ENCODE results near the gene MACC1. TPM values are rescaled to one million over a fixed set of nuclear protein-coding genes. Genes with fewer than 3 reads are reported as not detected.

MACC1 gene
- total and polyA plus RNA-seq, 9 of the 15 experiments (the other 6 are each of a cell fraction or from before 2014, with no cell fraction given) = 5.9 to 30.2 (median 10.4) TPM

DNA sequence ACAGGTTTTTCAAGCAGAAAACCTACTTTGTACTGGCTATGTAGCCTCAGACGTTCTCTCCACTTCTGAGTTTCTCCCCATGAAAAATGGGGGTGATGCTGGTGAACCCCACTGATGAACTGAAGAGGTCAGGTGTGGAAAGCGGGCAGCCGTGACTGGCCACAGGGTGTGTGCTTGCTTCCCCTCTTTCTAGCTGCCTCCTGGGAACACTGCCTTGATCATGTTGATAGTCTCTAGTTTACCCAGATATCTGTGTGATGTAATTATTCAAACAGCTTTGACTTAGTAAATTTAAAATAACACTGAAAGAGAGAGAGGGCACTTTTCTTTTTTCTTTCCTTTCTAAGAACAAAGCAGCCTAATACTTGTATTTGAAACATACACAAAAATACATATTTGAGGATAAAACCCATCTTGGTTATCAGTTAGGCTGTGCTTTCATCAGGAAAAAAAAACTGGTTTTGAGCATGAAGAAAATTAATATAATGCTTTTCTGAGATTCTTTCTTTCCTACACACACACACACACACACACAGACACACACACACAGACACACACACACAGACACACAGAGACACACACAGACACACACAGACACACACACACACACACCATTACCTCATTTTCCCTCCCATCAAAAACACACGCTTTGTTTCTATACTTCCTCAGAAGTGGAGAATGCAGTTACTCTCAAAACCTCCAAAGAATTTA lies 76.7 kb downstream of the MACC1 start:
- POLR2A ChIA-PET = no interaction called here
- Histone ChIP-seq H3K36me3 (ENCODE audit: control insufficient read depth, insufficient read depth, low read length) (peaks cover 2% of the 10 kb centered on the region; the same call in 1 of the 3 replicates), H3K79me2 (ENCODE audit: control insufficient read depth, insufficient read depth, low read length) (no peaks in the 10 kb centered on the region), H3K9me1 (ENCODE audit: control insufficient read depth, insufficient read depth, low read length) (no peaks in the 10 kb centered on the region), H3K27ac (ENCODE audit: extremely low read depth, low read depth, low read length) (no peak overlapping the region), H3K9me3 (replicated peaks; ENCODE audit: control insufficient read depth, insufficient read depth, low read depth, low read length) (no peaks in the 10 kb centered on the region), H3K4me3 (no peak overlapping the region), H3K9ac (ENCODE audit: insufficient read depth in 1 of 2, low read depth in 2 of 2, low read length in 2 of 2) (no peak overlapping the region), H4K20me1 (replicated peaks; ENCODE audit: control insufficient read depth, insufficient read depth, low read length) (no peaks in the 10 kb centered on the region), H2AFZ (ENCODE audit: low read depth, low read length) (no peak overlapping the region), H3K4me2 (ENCODE audit: insufficient read depth, low read length) (no peak overlapping the region), H3K4me1 (replicated peaks in 1 of 2; ENCODE audit: control insufficient read depth in 2 of 2, insufficient read depth in 2 of 2, low read length in 2 of 2) (no peaks in the 10 kb centered on the region), H3K27me3 (ENCODE audit: control insufficient read depth in 2 of 2, insufficient read depth in 2 of 2, low read length in 2 of 2) (no peaks in the 10 kb centered on the region)
- no peak for DNase-seq (ENCODE audit: extremely low read depth in 1 of 4, low spot score in 3 of 4)
- intact Hi-C loops (cut with micrococcal nuclease) (no loop called here), in situ Hi-C loops (cut with MboI) (no loop called here)
- CTCF ChIA-PET (ENCODE audit: low intra/inter-chr PET ratio) = no interaction called here
- no TSS peak for BruUV-seq (replicated peaks)
- ATAC-seq = no peak
- WGBS (ENCODE audit: insufficient coverage, low coverage, missing lambda C conversion rate) = 70% methylated on average over 4 of the region's 4 CpGs
- no peak for FAIRE-seq
- TF ChIP-seq ZNF551 (CRISPR knock-in tag; IDR thresholded peaks at IDR 0.05) = no peak
- no peak for TF ChIP-seq HCFC1 (IDR thresholded peaks at IDR 0.05; ENCODE audit: low read depth, low read length)
- TF ChIP-seq ZFP36 (IDR thresholded peaks at IDR 0.05; ENCODE audit: low read depth, low read length, partially characterized antibody) = no peak
- no peak for TF ChIP-seq ZC3H11A (IDR thresholded peaks at IDR 0.05; ENCODE audit: low read depth, low read length)
- TF ChIP-seq ZKSCAN1 (IDR thresholded peaks at IDR 0.05; ENCODE audit: low read depth, low read length) = no peak
- TF ChIP-seq, protein P1, sequence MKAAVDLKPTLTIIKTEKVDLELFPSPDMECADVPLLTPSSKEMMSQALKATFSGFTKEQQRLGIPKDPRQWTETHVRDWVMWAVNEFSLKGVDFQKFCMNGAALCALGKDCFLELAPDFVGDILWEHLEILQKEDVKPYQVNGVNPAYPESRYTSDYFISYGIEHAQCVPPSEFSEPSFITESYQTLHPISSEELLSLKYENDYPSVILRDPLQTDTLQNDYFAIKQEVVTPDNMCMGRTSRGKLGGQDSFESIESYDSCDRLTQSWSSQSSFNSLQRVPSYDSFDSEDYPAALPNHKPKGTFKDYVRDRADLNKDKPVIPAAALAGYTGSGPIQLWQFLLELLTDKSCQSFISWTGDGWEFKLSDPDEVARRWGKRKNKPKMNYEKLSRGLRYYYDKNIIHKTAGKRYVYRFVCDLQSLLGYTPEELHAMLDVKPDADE (conservative IDR thresholded peaks at IDR 0.05; ENCODE audit: control insufficient read depth, low read depth, low read length) = no peak
- no peak for TF ChIP-seq C11orf30 (IDR thresholded peaks at IDR 0.05; ENCODE audit: low read depth)
- TF ChIP-seq, protein P2, sequence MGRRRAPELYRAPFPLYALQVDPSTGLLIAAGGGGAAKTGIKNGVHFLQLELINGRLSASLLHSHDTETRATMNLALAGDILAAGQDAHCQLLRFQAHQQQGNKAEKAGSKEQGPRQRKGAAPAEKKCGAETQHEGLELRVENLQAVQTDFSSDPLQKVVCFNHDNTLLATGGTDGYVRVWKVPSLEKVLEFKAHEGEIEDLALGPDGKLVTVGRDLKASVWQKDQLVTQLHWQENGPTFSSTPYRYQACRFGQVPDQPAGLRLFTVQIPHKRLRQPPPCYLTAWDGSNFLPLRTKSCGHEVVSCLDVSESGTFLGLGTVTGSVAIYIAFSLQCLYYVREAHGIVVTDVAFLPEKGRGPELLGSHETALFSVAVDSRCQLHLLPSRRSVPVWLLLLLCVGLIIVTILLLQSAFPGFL (CRISPR knock-in tag; IDR thresholded peaks at IDR 0.05) = no peak
- no peak for TF ChIP-seq JUN (IDR thresholded peaks at IDR 0.05; ENCODE audit: borderline replicate concordance, low read depth, low read length)
- no peak for TF ChIP-seq JUN (CRISPR knock-in tag; IDR thresholded peaks at IDR 0.05; ENCODE audit: borderline replicate concordance)
- TF ChIP-seq HMGN3 (IDR thresholded peaks at IDR 0.05; ENCODE audit: borderline replicate concordance, extremely low read depth, insufficient read length, low read depth, low read length) = no peak
- no peak for TF ChIP-seq BMI1 (IDR thresholded peaks at IDR 0.05; ENCODE audit: low read length)
- TF ChIP-seq ZNF212 (CRISPR knock-in tag; IDR thresholded peaks at IDR 0.05) = no peak
- no peak for TF ChIP-seq HMG20B (CRISPR knock-in tag; IDR thresholded peaks at IDR 0.05)
- TF ChIP-seq, protein P3, sequence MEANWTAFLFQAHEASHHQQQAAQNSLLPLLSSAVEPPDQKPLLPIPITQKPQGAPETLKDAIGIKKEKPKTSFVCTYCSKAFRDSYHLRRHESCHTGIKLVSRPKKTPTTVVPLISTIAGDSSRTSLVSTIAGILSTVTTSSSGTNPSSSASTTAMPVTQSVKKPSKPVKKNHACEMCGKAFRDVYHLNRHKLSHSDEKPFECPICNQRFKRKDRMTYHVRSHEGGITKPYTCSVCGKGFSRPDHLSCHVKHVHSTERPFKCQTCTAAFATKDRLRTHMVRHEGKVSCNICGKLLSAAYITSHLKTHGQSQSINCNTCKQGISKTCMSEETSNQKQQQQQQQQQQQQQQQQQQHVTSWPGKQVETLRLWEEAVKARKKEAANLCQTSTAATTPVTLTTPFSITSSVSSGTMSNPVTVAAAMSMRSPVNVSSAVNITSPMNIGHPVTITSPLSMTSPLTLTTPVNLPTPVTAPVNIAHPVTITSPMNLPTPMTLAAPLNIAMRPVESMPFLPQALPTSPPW (CRISPR knock-in tag; IDR thresholded peaks at IDR 0.05) = no peak
- no peak for TF ChIP-seq ZNF778 (CRISPR knock-in tag; IDR thresholded peaks at IDR 0.05)
- no peak for TF ChIP-seq NR3C1 (CRISPR knock-in tag; IDR thresholded peaks at IDR 0.05)
- TF ChIP-seq RBBP5 (IDR thresholded peaks at IDR 0.05; ENCODE audit: borderline replicate concordance, insufficient read depth, low read length, poor library complexity, severe bottlenecking) = no peak
- TF ChIP-seq CSDE1 (IDR thresholded peaks at IDR 0.05) = no peak
- no peak for TF ChIP-seq JUND (IDR thresholded peaks at IDR 0.05; ENCODE audit: borderline replicate concordance, low read depth, low read length)
- TF ChIP-seq JUND (tag; IDR thresholded peaks at IDR 0.05; ENCODE audit: borderline replicate concordance, low read depth, low read length) = no peak
